ENCODE measurements around the gene HNRNPAB. TPM values are rescaled to one million over a fixed set of nuclear protein-coding genes. Genes with fewer than 3 reads are reported as not detected.
A peak's percentile ranks its signal among the peaks of the same experiment; 100 is the strongest.

Gene HNRNPAB
- total and polyA plus RNA-seq, 2 donors (not counting 3 experiments of a cell fraction or from before 2014, with no cell fraction given) = 207 to 309 TPM

DNA sequence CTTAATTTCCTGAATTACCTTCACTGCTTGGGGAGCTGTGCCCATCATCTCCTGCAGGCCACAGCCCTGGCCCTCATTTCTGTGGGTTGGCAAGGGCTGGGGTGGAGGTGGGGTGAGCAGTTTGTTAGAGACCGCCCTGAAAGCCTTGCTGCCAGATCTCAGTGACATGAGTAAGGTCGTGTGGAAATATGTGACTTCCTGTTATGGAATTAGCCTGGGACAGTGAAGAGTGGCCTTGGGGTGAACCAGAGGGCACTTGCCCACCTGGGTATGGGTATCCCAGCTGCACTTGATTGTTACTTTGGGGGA, 2.5 kb upstream of the HNRNPAB start:
- no peak overlapping the region for H2AFZ ChIP-seq (ENCODE audit: low read depth, low read length)
- intact Hi-C loops (cut with micrococcal nuclease) = no loop called here
- TF ChIP-seq POLR2A (IDR thresholded peaks at IDR 0.05; ENCODE audit: low read depth, low read length) (no peak), MYC (IDR thresholded peaks at IDR 0.05; ENCODE audit: low read depth, low read length) (no peak)
- H3K9me3 ChIP-seq (replicated peaks; ENCODE audit: control insufficient read depth, insufficient read depth, low read length) = no peaks in the 10 kb centered on the region
- dilution Hi-C loops (cut with MboI; ENCODE audit: extremely low pct_ligation_motif_present, low sequenced_read_pairs) = no loop called here
- no peak for DNase-seq (ENCODE audit: low read depth, low spot score)
- H3K36me3 ChIP-seq (ENCODE audit: control insufficient read depth in 2 of 2, extremely low read depth in 1 of 2, insufficient read depth in 2 of 2, low read length in 2 of 2) = peaks cover 2 to 5% of the 10 kb centered on the region in 2 experiments
- no peaks in the 10 kb centered on the region for H3K27me3 ChIP-seq (ENCODE audit: control insufficient read depth in 2 of 2, insufficient read depth in 2 of 2, low read length in 2 of 2)
- H3K4me3 ChIP-seq (replicated peaks in 1 of 3; ENCODE audit: insufficient read depth in 1 of 3, low read depth in 1 of 3, low read length in 3 of 3) = no peak overlapping the region
- ChIA-PET POLR2A (no interaction called here), CTCF (interaction anchor here (1.0 to 1.4 kb wide), 3 partner anchors 9 to 126 kb away, joined by 3 read pairs; no protein-coding TSS in a partner anchor)
- no peak overlapping the region for H3K4me2 ChIP-seq (ENCODE audit: insufficient read depth, low read length)
- H3K4me1 ChIP-seq (ENCODE audit: control insufficient read depth, extremely low read depth, insufficient read depth, low read length) = peaks cover 14% of the 10 kb centered on the region
- peaks cover 28% of the 10 kb centered on the region for H3K79me2 ChIP-seq (ENCODE audit: control insufficient read depth, insufficient read depth, low read length)
- BruUV-seq (replicated peaks) = no TSS peak
- no peaks in the 10 kb centered on the region for H3K9me1 ChIP-seq (replicated peaks; ENCODE audit: control insufficient read depth, extremely low read depth, insufficient read depth, low read length)
- no peak overlapping the region for H3K27ac ChIP-seq (ENCODE audit: insufficient read depth, low read depth, low read length)
- peak; percentile 49 for FAIRE-seq
- no peak overlapping the region for H3K9ac ChIP-seq (replicated peaks; ENCODE audit: extremely low read depth, insufficient read depth, low read length)
- H4K20me1 ChIP-seq (replicated peaks; ENCODE audit: control insufficient read depth, extremely low read depth, insufficient read depth, low read length) = no peaks in the 10 kb centered on the region

GRCh38 chr5:178202541-178202940, 1.8 kb upstream of the HNRNPAB start:
- H3K27me3 ChIP-seq (ENCODE audit: control insufficient read depth in 2 of 2, insufficient read depth in 2 of 2, low read length in 2 of 2) = no peaks in the 10 kb centered on the region

More at GRCh38 chr5:178202541-178202940, 1.8 kb upstream of the HNRNPAB start:
- FAIRE-seq (no peak), DNase-seq (ENCODE audit: low read depth, low spot score) (no peak)
- Histone ChIP-seq H3K4me3 (replicated peaks in 1 of 3; ENCODE audit: insufficient read depth in 1 of 3, low read depth in 1 of 3, low read length in 3 of 3) (no peak overlapping the region), H3K79me2 (ENCODE audit: control insufficient read depth, insufficient read depth, low read length) (peaks cover 34% of the 10 kb centered on the region), H2AFZ (ENCODE audit: low read depth, low read length) (no peak overlapping the region), H3K4me1 (ENCODE audit: control insufficient read depth, extremely low read depth, insufficient read depth, low read length) (peaks cover 20% of the 10 kb centered on the region), H3K4me2 (ENCODE audit: insufficient read depth, low read length) (no peak overlapping the region), H3K9me3 (replicated peaks; ENCODE audit: control insufficient read depth, insufficient read depth, low read length) (no peaks in the 10 kb centered on the region), H3K36me3 (ENCODE audit: control insufficient read depth in 2 of 2, extremely low read depth in 1 of 2, insufficient read depth in 2 of 2, low read length in 2 of 2) (peaks cover 6 to 9% of the 10 kb centered on the region in 2 experiments), H3K27ac (ENCODE audit: insufficient read depth, low read depth, low read length) (no peak overlapping the region), H4K20me1 (replicated peaks; ENCODE audit: control insufficient read depth, extremely low read depth, insufficient read depth, low read length) (no peaks in the 10 kb centered on the region), H3K9me1 (replicated peaks; ENCODE audit: control insufficient read depth, extremely low read depth, insufficient read depth, low read length) (no peaks in the 10 kb centered on the region), H3K9ac (replicated peaks; ENCODE audit: extremely low read depth, insufficient read depth, low read length) (no peak overlapping the region)
- POLR2A ChIA-PET = no interaction called here
- intact Hi-C loops (cut with micrococcal nuclease) (no loop called here), dilution Hi-C loops (cut with MboI; ENCODE audit: extremely low pct_ligation_motif_present, low sequenced_read_pairs) (no loop called here)
- BruUV-seq (replicated peaks) = no TSS peak
- CTCF ChIA-PET = interaction anchor here (1.4 kb wide), 1 partner anchor 127 kb away, joined by 3 read pairs; no protein-coding TSS in a partner anchor
- TF ChIP-seq POLR2A (IDR thresholded peaks at IDR 0.05; ENCODE audit: low read depth, low read length) (no peak), MYC (IDR thresholded peaks at IDR 0.05; ENCODE audit: low read depth, low read length) (no peak), MAX (IDR thresholded peaks at IDR 0.05; ENCODE audit: insufficient read depth, insufficient read length) (no peak), JUN (IDR thresholded peaks at IDR 0.05; ENCODE audit: borderline replicate concordance, insufficient read depth, insufficient read length, low read depth) (no peak), FOS (IDR thresholded peaks at IDR 0.05; ENCODE audit: borderline replicate concordance, insufficient read depth, low read length) (no peak), POLR2AphosphoS5 (IDR thresholded peaks at IDR 0.05; ENCODE audit: insufficient read depth, low read depth, low read length) (no peak), CTCF (IDR thresholded peaks at IDR 0.05; ENCODE audit: extremely low read depth in 1 of 2, insufficient read depth in 1 of 2, low read depth in 1 of 2, low read length in 2 of 2) (no peak), EZH2 (IDR thresholded peaks at IDR 0.05; ENCODE audit: borderline replicate concordance, low read depth, low read length, severe bottlenecking) (no peak), GATA2 (IDR thresholded peaks at IDR 0.05; ENCODE audit: insufficient read depth, insufficient read length, low read depth, low read length) (no peak)
